Measurements from ENCODE around the gene TMEM131.

DNA sequence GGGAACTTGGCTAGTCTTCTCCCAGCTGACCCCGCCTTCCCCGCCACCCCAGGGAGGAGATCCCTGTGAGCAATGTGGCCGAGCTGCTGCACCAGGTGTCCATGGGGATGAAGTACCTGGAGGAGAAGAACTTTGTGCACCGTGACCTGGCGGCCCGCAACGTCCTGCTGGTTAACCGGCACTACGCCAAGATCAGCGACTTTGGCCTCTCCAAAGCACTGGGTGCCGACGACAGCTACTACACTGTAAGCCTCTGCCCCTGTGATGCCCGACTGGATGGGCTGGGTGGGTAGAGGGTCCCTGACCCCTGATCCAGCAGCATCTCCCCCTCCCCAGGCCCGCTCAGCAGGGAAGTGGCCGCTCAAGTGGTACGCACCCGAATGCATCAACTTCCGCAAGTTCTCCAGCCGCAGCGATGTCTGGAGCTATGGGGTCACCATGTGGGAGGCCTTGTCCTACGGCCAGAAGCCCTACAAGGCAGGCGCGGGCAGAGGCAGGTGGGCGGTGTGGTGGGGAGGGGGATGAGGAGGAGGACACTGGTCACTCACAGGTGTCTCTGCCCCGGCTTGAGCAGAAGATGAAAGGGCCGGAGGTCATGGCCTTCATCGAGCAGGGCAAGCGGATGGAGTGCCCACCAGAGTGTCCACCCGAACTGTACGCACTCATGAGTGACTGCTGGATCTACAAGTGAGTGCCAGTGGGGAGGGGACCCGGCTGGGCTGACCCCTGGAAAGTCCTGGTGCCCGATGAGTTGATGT is 258.1 kb downstream of the TMEM131 start:
- no peak for TF ChIP-seq POLR2A (IDR thresholded peaks at IDR 0.05)
- TF ChIP-seq, protein P1, sequence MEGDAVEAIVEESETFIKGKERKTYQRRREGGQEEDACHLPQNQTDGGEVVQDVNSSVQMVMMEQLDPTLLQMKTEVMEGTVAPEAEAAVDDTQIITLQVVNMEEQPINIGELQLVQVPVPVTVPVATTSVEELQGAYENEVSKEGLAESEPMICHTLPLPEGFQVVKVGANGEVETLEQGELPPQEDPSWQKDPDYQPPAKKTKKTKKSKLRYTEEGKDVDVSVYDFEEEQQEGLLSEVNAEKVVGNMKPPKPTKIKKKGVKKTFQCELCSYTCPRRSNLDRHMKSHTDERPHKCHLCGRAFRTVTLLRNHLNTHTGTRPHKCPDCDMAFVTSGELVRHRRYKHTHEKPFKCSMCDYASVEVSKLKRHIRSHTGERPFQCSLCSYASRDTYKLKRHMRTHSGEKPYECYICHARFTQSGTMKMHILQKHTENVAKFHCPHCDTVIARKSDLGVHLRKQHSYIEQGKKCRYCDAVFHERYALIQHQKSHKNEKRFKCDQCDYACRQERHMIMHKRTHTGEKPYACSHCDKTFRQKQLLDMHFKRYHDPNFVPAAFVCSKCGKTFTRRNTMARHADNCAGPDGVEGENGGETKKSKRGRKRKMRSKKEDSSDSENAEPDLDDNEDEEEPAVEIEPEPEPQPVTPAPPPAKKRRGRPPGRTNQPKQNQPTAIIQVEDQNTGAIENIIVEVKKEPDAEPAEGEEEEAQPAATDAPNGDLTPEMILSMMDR (IDR thresholded peaks at IDR 0.05): no peak

All from sigmoid colon (tissue), 3 donors.